ENCODE results near the gene FAM149B1.

FAM149B1 gene

GRCh38 chr10:73182568-73182967, 14.6 kb downstream of the FAM149B1 start:
- DNase-seq, result no peak

- DNase-seq, result no peak
Measured at GRCh38 chr10:73183667-73184281, 15.9 kb downstream of the FAM149B1 start.

GRCh38 chr10:73186266-73186665, 18.3 kb downstream of the FAM149B1 start:
- DNase-seq, result no peak

- DNase-seq, result no peak
Measured at GRCh38 chr10:73190188-73190587, 22.3 kb downstream of the FAM149B1 start.

- no peak for DNase-seq
Measured at GRCh38 chr10:73205081-73205480, 37.2 kb downstream of the FAM149B1 start.

GRCh38 chr10:73205890-73206289, 38.0 kb downstream of the FAM149B1 start:
- DNase-seq, result no peak

GRCh38 chr10:73206385-73206784, 38.5 kb downstream of the FAM149B1 start:
- DNase-seq, result no peak

- no peak for DNase-seq
Measured at GRCh38 chr10:73207883-73208282, 40.0 kb downstream of the FAM149B1 start.

- no peak for DNase-seq
Measured at GRCh38 chr10:73209705-73210104, 41.8 kb downstream of the FAM149B1 start.

GRCh38 chr10:73210395-73211105, 42.6 kb downstream of the FAM149B1 start:
- no peak for DNase-seq

- no peak for DNase-seq
Measured at GRCh38 chr10:73211106-73211811, 43.3 kb downstream of the FAM149B1 start.

- no peak for DNase-seq
Measured at GRCh38 chr10:73215749-73216148, 47.8 kb downstream of the FAM149B1 start.

- no peak for DNase-seq
Measured at GRCh38 chr10:73217628-73218027, 49.7 kb downstream of the FAM149B1 start.

- DNase-seq, result no peak
Measured at GRCh38 chr10:73218431-73219191, 50.7 kb downstream of the FAM149B1 start.

- DNase-seq, result no peak
Measured at GRCh38 chr10:73219384-73219783, 51.5 kb downstream of the FAM149B1 start.

GRCh38 chr10:73220989-73221388, 53.1 kb downstream of the FAM149B1 start:
- DNase-seq, result no peak

- no peak for DNase-seq
Measured at GRCh38 chr10:73225518-73225917, 57.6 kb downstream of the FAM149B1 start.

GRCh38 chr10:73226663-73227062, 58.7 kb downstream of the FAM149B1 start:
- no peak for DNase-seq

- DNase-seq, result no peak
Measured at GRCh38 chr10:73228247-73228646, 60.3 kb downstream of the FAM149B1 start.

GRCh38 chr10:73229567-73229966, 61.6 kb downstream of the FAM149B1 start:
- no peak for DNase-seq

GRCh38 chr10:73232887-73233286, 65.0 kb downstream of the FAM149B1 start:
- DNase-seq, result no peak

- DNase-seq, result no peak
Measured at GRCh38 chr10:73233883-73234282, 66.0 kb downstream of the FAM149B1 start.

GRCh38 chr10:73234695-73235094, 66.8 kb downstream of the FAM149B1 start:
- DNase-seq, result no peak

Data from activated CD4-positive, CD25-positive, alpha-beta regulatory T cell (primary cell).